ENCODE results near the gene CLDN15. TPM values are rescaled to one million over a fixed set of nuclear protein-coding genes. Genes with fewer than 3 reads are reported as not detected.
"Not testable (repeated sequence)": the region's sequence is repeated elsewhere in the genome, so short reads cannot be mapped to it uniquely, and the experiment has no call there.

CLDN15 gene
- total RNA-seq, 1 experiment from 2014 or later = 14.7 TPM

- no peak overlapping the region for H3K4me3 ChIP-seq (ENCODE audit: low read depth, low read length, poor library complexity, severe bottlenecking)
- TF ChIP-seq CTCF (conservative IDR thresholded peaks at IDR 0.05; ENCODE audit: low read depth, low read length) (no peak), EZH2 (IDR thresholded peaks at IDR 0.05; ENCODE audit: borderline replicate concordance, low read depth, low read length, poor library complexity, severe bottlenecking) (no peak)
- no peaks in the 10 kb centered on the region for H3K4me1 ChIP-seq (ENCODE audit: insufficient read depth, low read length, poor library complexity, severe bottlenecking)
- no TSS peak for BruUV-seq (replicated peaks)
- intact Hi-C loops (cut with micrococcal nuclease; ENCODE audit: unreplicated experiment) = no loop called here
- DNase-seq (ENCODE audit: low spot score) = no peak
- H3K27ac ChIP-seq (ENCODE audit: low read depth, low read length, poor library complexity, severe bottlenecking) = no peak overlapping the region
- ChIA-PET CTCF (no interaction called here), POLR2A (ENCODE audit: low non-redundant PET) (no interaction called here)
- H3K27me3 ChIP-seq (replicated peaks; ENCODE audit: insufficient read depth, low read depth, low read length, poor library complexity) = no peaks in the 10 kb centered on the region
- H3K36me3 ChIP-seq (ENCODE audit: insufficient read depth, low read length, poor library complexity, severe bottlenecking) = peaks cover 9% of the 10 kb centered on the region
- no peaks in the 10 kb centered on the region for H3K9me3 ChIP-seq (ENCODE audit: low read depth, low read length, poor library complexity, severe bottlenecking)
These were observed 30.9 kb downstream of the CLDN15 start for GRCh38 chr7:101206665-101207042.

- no peak for DNase-seq (ENCODE audit: low spot score)
- ChIA-PET POLR2A (ENCODE audit: low non-redundant PET) (no interaction called here), CTCF (interaction anchor here (0.7 kb wide), 1 partner anchor 111 kb away, joined by 3 read pairs; no protein-coding TSS in a partner anchor)
- no peak for TF ChIP-seq CTCF (conservative IDR thresholded peaks at IDR 0.05; ENCODE audit: low read depth, low read length)
- no peak for TF ChIP-seq EZH2 (IDR thresholded peaks at IDR 0.05; ENCODE audit: borderline replicate concordance, low read depth, low read length, poor library complexity, severe bottlenecking)
- no peak overlapping the region for H3K27ac ChIP-seq (ENCODE audit: low read depth, low read length, poor library complexity, severe bottlenecking)
- intact Hi-C loops (cut with micrococcal nuclease; ENCODE audit: unreplicated experiment) = no loop called here
- no TSS peak for BruUV-seq (replicated peaks)
- no peak overlapping the region for H3K4me3 ChIP-seq (ENCODE audit: low read depth, low read length, poor library complexity, severe bottlenecking)
- H3K9me3 ChIP-seq (ENCODE audit: low read depth, low read length, poor library complexity, severe bottlenecking) = no peaks in the 10 kb centered on the region
- peaks cover 5% of the 10 kb centered on the region for H3K36me3 ChIP-seq (ENCODE audit: insufficient read depth, low read length, poor library complexity, severe bottlenecking)
- no peaks in the 10 kb centered on the region for H3K4me1 ChIP-seq (ENCODE audit: insufficient read depth, low read length, poor library complexity, severe bottlenecking)
- no peaks in the 10 kb centered on the region for H3K27me3 ChIP-seq (replicated peaks; ENCODE audit: insufficient read depth, low read depth, low read length, poor library complexity)
These were observed 31.5 kb downstream of the CLDN15 start for GRCh38 chr7:101205901-101206664.

GRCh38 chr7:101203740-101204738 is 33.6 kb downstream of the CLDN15 start:
- intact Hi-C loops (cut with micrococcal nuclease; ENCODE audit: unreplicated experiment); H3K27me3 ChIP-seq (replicated peaks; ENCODE audit: insufficient read depth, low read depth, low read length, poor library complexity); H3K9me3 ChIP-seq (ENCODE audit: low read depth, low read length, poor library complexity, severe bottlenecking); DNase-seq (ENCODE audit: low spot score); H3K36me3 ChIP-seq (ENCODE audit: insufficient read depth, low read length, poor library complexity, severe bottlenecking); H3K27ac ChIP-seq (ENCODE audit: low read depth, low read length, poor library complexity, severe bottlenecking); H3K4me3 ChIP-seq (ENCODE audit: low read depth, low read length, poor library complexity, severe bottlenecking); H3K4me1 ChIP-seq (ENCODE audit: insufficient read depth, low read length, poor library complexity, severe bottlenecking); BruUV-seq (replicated peaks): not testable (repeated sequence)
- ChIA-PET CTCF (interaction anchor here (0.7 kb wide), 1 partner anchor 564 kb away, joined by 6 read pairs; no protein-coding TSS in a partner anchor), POLR2A (ENCODE audit: low non-redundant PET) (interaction anchor here (0.6 kb wide), 1 partner anchor 9 kb away, joined by 3 read pairs; no protein-coding TSS in a partner anchor)

Measured in A673 (cell line).